Endothelial cell (in vitro differentiated cells): ENCODE measurements around the gene KIR2DL1. TPM values are rescaled to one million over a fixed set of nuclear protein-coding genes. Genes with fewer than 3 reads are reported as not detected.
"Not testable (repeated sequence)": the region's sequence is repeated elsewhere in the genome, so short reads cannot be mapped to it uniquely, and the experiment has no call there.

Source experiments
- DNase-seq: peaks from one replicate; pipeline ENCODE4 v3.0.0; 2021; ENCODE audit warnings: low spot score
- H3K27ac Mint-ChIP-seq: one replicate; pipeline ENCODE4 v1.8.0; 2021; ENCODE audit warnings: mixed read lengths, inconsistent platforms; ENCODE audit not compliant: unreplicated experiment
- H3K27me3 Mint-ChIP-seq: one replicate; pipeline ENCODE4 v1.8.0; 2021; ENCODE audit warnings: mild to moderate bottlenecking, moderate library complexity, mixed read lengths, inconsistent platforms; ENCODE audit not compliant: unreplicated experiment
- H3K36me3 Mint-ChIP-seq: one replicate; pipeline ENCODE4 v1.8.0; 2021; ENCODE audit warnings: mild to moderate bottlenecking, low read depth, mixed read lengths, inconsistent platforms; ENCODE audit not compliant: unreplicated experiment
- H3K4me1 Mint-ChIP-seq: one replicate; pipeline ENCODE4 v1.8.0; 2021; ENCODE audit warnings: mild to moderate bottlenecking, mixed read lengths, inconsistent platforms; ENCODE audit not compliant: unreplicated experiment
- H3K4me3 Mint-ChIP-seq: one replicate; pipeline ENCODE4 v1.8.0; 2021; ENCODE audit warnings: mild to moderate bottlenecking, mixed read lengths, inconsistent platforms; ENCODE audit not compliant: unreplicated experiment
- H3K9me3 Mint-ChIP-seq: one replicate; pipeline ENCODE4 v1.8.0; 2021; ENCODE audit warnings: mixed read lengths, inconsistent platforms; ENCODE audit not compliant: unreplicated experiment
- total RNA-seq: library from RNA; stranded (reverse); fragmentation: NEBNext Ultra II Directional; extraction: Animal tissue kit (Norgen Biotek cat#: 25700); gene quantifications from one replicate; pipeline ENCODE4 v1.2.1, GENCODE V29; 2021; ENCODE audit not compliant: unreplicated experiment

KIR2DL1 gene
- total RNA-seq, 1 donor from 2014 or later, result not detected

DNA sequence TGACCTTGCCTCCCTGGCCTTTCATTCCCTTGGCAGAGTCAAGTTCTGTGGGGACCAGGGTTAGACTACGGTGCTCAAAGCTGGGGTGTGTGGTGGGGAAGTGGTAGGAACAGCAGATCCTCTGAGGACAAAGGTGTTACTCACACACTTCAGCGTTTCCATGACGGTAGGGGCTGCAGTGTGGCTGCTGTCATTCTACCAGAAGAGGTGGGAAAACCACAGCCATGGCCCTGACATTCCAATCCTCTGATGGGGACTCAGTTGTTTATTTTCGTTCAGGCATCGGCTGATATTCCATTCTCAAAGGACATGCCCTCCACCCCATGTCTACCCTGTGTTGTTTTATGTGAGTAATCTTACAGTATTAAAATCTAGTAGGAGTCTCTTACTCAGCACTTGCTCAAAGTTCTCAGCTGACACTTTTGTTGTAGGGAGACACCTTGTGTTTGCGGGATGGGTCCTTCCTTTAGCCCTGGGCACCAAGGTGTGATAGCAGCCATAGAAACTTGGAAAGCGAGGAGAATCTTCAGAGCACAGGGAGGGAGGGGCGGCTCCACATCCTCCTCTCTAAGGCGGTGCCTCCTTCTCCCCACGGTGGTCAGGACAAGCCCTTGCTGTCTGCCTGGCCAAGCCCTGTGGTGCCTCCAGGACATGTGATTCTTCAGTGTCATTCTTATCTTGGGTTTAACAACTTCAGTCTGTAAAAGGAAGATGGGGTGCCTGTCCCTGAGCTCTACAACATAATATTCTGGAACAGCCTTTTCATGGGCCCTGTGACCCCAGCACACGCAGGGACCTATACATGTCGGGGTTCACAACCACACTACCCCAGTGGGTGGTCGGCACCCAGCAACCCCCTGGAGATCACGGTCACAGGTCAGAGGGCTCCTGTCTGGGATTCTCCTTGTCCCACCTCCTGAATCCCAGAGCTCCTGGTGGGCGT is 1.7 kb downstream of the KIR2DL1 start:
- not testable (repeated sequence) for H3K4me1 Mint-ChIP-seq, H3K4me3 Mint-ChIP-seq, H3K27ac Mint-ChIP-seq, DNase-seq
- peaks cover 51% of the 10 kb centered on the region for H3K9me3 Mint-ChIP-seq
- peaks cover 12% of the 10 kb centered on the region for H3K27me3 Mint-ChIP-seq
- H3K36me3 Mint-ChIP-seq, result peaks cover 20% of the 10 kb centered on the region

DNA sequence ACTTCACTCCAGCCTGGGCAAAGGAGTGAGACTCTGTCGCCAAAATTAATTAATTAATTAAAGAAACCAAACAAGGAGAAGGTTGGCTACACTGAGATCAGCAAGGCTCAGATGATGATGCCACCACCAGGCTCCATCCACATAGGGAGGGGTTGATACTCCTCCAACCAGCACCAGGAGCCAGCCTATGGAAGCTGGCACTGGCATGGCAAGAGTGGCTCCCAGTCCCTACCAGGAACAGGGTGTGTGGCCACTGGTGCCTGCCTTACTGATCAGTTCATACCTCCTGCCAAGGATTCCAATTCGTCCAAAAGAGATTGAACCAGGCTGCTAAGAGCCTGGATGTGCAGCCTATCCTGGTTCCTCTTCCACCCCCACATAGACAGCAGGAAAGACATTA is 3.1 kb downstream of the KIR2DL1 start:
- H3K4me1 Mint-ChIP-seq, H3K27ac Mint-ChIP-seq, H3K4me3 Mint-ChIP-seq, DNase-seq: not testable (repeated sequence)
- peaks cover 20% of the 10 kb centered on the region for H3K36me3 Mint-ChIP-seq
- peaks cover 44% of the 10 kb centered on the region for H3K9me3 Mint-ChIP-seq
- peaks cover 13% of the 10 kb centered on the region for H3K27me3 Mint-ChIP-seq

DNA sequence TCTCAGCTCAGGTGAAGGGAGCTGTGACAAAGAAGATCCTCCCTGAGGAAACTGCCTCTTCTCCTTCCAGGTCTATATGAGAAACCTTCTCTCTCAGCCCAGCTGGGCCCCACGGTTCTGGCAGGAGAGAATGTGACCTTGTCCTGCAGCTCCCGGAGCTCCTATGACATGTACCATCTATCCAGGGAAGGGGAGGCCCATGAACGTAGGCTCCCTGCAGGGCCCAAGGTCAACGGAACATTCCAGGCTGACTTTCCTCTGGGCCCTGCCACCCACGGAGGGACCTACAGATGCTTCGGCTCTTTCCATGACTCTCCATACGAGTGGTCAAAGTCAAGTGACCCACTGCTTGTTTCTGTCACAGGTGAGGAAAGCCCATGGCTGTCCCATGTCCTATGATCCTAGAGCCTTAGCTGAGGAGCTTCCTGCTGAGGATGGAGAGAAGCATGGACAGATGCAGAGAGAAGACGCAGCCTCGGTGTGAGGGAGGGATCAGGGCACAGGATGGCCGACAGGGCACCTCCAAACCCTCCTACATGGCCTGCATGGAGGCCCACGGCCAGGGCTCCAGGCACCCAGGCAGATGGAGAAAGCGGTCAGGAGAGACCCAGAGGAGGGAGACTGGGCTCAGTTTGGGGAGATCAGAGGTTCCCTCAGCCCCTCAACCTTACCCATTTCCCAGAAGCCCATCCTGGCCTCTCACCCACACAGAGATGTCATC is 5.7 kb downstream of the KIR2DL1 start:
- H3K9me3 Mint-ChIP-seq, result peaks cover 38% of the 10 kb centered on the region
- not testable (repeated sequence) for H3K4me1 Mint-ChIP-seq, H3K36me3 Mint-ChIP-seq, H3K27ac Mint-ChIP-seq, H3K27me3 Mint-ChIP-seq, H3K4me3 Mint-ChIP-seq, DNase-seq

DNA sequence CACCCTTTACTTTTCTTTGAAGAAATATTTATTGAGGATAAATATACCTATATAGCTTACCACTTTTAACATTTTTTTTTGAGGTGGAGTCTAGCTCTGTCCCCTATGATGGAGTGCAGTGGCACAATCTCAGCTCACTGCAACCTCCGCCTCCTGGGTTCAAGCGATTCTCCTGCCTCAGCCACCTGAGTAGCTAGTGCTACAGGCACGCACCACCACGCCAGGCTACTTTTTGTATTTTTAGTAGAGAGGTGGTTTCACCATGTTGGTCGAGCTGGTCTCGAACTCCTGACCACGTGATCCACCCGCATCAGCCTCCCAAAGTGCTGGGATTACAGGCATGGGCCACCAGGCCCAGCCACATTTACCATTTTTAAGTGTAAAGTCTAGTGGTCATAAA is 6.2 kb downstream of the KIR2DL1 start:
- H3K36me3 Mint-ChIP-seq, H3K4me1 Mint-ChIP-seq, H3K27ac Mint-ChIP-seq, DNase-seq, H3K27me3 Mint-ChIP-seq, H3K4me3 Mint-ChIP-seq: not testable (repeated sequence)
- peaks cover 36% of the 10 kb centered on the region for H3K9me3 Mint-ChIP-seq

DNA sequence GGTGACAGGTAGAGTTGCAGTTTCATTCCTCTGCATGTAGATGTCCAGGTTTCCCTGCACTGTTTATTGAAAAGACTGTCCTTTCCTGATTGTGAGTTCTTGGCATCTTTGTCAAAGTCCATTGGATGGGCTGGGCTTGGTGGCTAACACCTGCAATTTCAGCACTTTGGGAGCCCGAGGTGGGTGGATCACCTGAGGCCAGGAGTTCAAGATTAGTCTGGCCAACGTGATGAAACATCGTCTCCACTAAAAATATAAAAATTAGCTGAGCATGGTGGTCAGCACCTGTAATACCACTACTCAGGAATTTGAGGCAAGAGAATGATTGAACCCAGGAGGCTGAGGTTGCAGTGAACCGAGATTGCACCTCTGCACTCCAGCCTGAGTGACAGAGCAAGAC is 8.3 kb downstream of the KIR2DL1 start:
- H3K27me3 Mint-ChIP-seq, H3K36me3 Mint-ChIP-seq, DNase-seq, H3K4me1 Mint-ChIP-seq, H3K4me3 Mint-ChIP-seq, H3K27ac Mint-ChIP-seq: not testable (repeated sequence)
- H3K9me3 Mint-ChIP-seq, result peaks cover 34% of the 10 kb centered on the region

DNA sequence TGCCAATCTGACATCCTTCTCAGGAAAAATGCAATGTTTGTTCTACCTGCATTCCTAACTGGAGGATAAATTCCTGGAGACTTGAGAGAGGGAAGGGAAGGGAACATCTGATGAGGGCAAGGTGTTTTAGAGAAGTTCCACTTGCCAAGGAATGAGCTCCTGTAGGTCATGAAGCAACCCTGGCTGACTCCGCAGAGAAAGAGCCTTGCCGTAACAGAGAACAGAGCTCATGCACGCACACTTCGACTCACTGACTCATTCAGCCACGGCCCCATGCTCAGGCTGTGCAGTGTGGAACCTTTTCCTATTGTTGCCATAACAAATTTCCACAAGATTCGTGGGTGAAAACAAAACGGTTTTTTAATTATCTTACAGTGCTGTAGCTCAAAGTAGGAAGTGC is 9.3 kb downstream of the KIR2DL1 start:
- not testable (repeated sequence) for H3K27ac Mint-ChIP-seq, H3K4me3 Mint-ChIP-seq, DNase-seq, H3K4me1 Mint-ChIP-seq, H3K36me3 Mint-ChIP-seq, H3K27me3 Mint-ChIP-seq
- H3K9me3 Mint-ChIP-seq, result peaks cover 39% of the 10 kb centered on the region

DNA sequence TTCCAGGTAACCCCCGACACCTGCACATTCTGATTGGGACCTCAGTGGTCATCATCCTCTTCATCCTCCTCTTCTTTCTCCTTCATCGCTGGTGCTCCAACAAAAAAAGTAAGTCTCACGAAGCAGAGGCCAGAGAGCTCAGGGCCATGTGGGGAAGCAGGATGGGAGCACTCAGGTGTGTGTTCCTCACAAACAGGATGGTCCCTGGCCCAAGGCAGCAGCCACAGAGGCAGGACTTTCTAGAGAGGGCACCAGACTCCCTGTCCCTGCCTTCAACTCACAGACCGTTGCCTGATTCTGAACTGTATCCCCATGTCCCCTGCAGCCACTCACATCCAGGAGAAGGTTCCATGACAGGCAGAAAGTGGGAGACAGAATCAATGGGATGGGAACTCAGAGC is 13.3 kb downstream of the KIR2DL1 start:
- H3K27me3 Mint-ChIP-seq, H3K4me3 Mint-ChIP-seq, H3K27ac Mint-ChIP-seq, H3K4me1 Mint-ChIP-seq, DNase-seq: not testable (repeated sequence)
- peaks cover 11% of the 10 kb centered on the region for H3K36me3 Mint-ChIP-seq
- H3K9me3 Mint-ChIP-seq, result peaks cover 56% of the 10 kb centered on the region

DNA sequence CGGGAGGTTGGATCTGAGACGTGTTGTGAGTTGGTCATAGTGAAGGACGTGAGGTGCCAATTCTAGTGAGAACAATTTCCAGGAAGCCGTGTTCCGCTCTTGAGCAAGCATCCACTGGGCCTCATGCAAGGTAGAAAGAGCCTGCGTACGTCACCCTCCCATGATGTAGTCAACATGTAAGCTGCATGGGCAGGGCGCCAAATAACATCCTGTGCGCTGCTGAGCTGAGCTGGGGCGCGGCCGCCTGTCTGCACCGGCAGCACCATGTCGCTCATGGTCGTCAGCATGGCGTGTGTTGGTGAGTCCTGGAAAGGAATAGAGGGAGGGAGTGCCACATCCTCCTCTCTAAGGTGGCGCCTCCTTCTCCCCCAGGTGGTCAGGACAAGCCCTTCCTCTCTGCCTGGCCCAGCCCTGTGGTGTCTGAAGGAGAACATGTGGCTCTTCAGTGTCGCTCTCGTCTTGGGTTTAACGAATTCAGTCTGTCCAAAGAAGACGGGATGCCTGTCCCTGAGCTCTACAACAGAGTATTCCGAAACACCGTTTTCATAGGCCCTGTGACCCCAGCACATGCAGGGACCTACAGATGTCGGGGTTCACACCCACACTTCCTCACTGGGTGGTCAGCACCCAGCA is 16.6 kb downstream of the KIR2DL1 start:
- Mint-ChIP-seq H3K27me3 (peaks cover 14% of the 10 kb centered on the region), H3K36me3 (peaks cover 26% of the 10 kb centered on the region), H3K9me3 (peaks cover 62% of the 10 kb centered on the region)
- H3K27ac Mint-ChIP-seq, H3K4me3 Mint-ChIP-seq, DNase-seq, H3K4me1 Mint-ChIP-seq: not testable (repeated sequence)

DNA sequence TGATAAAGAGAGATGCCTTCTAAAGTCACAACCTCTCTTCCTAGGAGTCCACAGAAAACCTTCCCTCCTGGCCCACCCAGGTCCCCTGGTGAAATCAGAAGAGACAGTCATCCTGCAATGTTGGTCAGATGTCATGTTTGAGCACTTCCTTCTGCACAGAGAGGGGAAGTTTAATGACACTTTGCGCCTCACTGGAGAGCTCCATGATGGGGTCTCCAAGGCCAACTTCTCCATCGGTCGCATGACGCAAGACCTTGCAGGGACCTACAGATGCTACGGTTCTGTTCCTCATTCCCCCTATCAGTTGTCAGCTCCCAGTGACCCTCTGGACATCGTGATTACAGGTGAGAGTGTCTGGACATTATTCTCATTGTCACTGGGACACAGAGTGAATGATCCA is 18.6 kb downstream of the KIR2DL1 start:
- peaks cover 52% of the 10 kb centered on the region for H3K9me3 Mint-ChIP-seq

More for the DNA sequence above, 18.6 kb downstream of the KIR2DL1 start:
- not testable (repeated sequence) for H3K4me1 Mint-ChIP-seq, H3K27ac Mint-ChIP-seq, DNase-seq, H3K27me3 Mint-ChIP-seq, H3K4me3 Mint-ChIP-seq
- H3K36me3 Mint-ChIP-seq, result peaks cover 26% of the 10 kb centered on the region
